Fibroblast of skin of scalp (primary cell): ENCODE results near the gene KAT7.

ENCODE experiments used
- DNase-seq: peaks from one replicate; pipeline ENCODE4 v3.0.0-alpha.2; 2013

Gene KAT7

DNA sequence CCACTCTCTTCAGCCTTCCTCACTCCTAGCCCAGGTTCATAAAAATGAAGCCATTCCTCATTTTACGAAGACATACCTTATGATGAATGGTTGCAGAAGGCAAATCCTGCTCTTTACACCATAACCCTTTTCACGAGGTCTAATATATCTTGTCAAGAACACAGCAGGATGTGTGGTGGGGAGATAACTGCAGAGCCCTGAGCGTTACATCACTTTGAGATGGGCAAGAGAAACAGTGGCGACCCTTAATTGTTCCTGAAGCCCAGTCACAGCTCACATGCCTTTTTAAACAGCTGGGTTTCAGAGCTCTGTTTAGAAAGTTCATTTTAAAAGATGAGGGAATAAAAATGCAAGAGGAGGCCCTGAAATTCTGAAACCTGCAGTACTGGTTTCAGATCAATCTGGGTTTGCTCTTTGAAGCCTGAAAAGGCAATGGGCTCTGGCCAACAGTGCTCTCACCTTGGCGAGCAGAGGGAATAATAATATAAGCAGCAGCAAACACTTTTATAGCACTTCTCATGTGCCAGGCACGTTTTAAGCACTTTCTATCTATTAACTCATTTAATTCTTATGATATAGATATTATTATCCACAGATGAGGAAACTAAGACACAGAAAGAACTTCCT is 27.4 kb upstream of the KAT7 start:
- DNase-seq = no peak

DNA sequence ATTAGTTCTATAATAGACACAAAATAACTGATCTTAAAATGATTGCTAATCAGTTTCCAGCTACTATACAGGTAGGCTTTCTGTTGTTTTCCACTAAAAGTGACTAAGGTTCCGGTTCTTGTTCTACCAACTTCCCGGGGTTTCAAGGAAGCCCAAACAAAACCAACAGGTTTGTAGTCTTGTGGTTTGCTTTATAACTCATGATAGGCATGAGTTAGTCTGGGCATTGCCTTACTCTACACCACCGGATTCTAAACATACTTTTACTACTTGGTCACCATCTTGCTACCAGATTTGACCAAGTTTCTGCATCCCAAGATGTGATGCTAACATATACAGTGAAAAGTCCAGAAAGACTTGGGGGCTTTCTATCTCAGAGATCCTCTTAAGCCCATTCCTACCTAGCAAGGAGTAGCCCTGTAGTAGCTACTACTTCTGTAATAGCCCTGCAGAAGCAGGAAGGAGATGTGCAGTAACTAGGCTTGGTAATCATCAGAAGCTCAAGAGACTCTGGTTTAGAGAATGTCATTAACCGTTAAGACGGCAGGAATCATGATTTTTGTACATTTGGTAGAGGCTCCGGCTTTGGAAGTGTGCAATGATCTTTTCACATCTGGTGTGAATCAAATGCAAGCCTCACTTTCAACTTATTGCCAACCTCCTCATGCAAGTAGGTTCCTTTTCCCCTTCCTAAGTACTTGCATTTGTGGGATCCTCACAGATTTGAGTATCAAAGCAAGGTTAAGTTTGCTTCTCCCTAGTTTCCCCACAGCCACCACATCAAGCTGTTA is 26.1 kb upstream of the KAT7 start:
- DNase-seq = peak; percentile 7

DNA sequence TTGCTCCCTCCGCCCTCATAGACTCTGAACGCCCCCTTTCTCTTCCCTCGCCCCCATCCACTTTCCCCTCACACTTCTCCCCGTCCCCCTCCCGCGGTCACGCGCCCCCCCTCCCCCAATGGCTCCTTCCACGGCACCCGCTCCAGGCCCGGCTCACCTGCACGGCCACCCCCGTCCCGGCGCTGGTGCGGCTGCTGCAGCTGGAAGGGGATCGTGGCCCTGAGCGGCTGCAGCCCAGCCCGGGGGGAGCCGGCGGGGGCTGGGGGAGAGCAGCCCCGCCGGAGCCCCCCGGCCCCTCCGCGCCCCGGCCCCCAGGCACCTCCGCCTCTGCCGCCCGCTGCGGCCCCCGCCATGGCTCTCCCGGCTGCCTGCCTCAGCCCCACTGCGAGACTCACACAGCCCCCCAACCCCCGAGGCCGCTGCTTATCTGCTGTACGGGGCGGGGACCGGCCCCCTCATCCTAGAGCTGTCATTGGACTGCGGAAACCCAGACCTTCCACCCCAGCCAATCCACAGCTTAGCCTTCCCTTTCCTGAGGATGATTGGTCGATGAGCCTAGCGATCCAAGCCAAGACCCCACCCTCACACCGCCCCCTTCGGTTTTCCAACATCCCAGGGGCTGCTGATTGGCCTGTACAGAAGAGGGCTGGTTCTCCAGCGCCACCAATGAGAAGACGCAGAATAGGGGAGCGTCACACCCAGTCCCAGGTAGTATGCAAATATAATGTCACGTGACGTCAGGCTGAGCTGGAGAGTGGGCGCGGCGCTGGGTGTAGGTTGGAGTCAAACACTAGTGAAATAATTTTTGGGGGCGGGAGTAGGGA is 24.5 kb upstream of the KAT7 start, which contains the start of gene FAM117A:
TSS of gene FAM117A (minus strand) at position 397 of the 824 bp plus-strand sequence. CDS start at position 353, 44 bp downstream.
- peak; percentile 96 for DNase-seq

DNA sequence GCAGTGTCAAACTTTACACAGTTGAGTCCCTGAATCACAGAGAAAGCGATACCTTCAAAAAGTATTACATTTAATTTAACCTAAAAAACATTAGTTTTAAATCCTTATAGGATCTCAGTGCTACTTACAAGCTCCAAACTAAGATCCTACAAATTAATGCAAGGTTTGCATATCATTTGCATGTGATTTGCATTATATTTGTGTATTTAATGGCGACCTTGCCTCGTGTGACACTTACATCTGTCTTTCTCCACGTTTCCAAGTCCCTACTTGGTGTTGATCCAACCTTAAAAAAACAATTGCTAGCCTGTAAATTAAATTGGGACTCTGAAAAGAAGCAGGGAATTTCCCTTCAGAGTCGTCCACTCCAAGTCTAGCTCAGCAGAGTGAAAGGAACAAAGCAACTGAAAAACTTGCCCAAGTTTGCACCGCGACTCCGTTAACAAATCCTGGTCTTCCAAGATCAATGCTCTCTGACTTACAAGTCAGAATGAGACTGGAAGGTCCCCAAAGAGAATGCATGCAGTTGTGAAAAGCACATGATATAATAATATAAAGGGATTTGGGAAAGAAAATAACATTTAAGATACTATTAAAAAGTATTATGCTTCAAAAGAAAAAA is 23.8 kb upstream of the KAT7 start:
- no peak for DNase-seq

DNA sequence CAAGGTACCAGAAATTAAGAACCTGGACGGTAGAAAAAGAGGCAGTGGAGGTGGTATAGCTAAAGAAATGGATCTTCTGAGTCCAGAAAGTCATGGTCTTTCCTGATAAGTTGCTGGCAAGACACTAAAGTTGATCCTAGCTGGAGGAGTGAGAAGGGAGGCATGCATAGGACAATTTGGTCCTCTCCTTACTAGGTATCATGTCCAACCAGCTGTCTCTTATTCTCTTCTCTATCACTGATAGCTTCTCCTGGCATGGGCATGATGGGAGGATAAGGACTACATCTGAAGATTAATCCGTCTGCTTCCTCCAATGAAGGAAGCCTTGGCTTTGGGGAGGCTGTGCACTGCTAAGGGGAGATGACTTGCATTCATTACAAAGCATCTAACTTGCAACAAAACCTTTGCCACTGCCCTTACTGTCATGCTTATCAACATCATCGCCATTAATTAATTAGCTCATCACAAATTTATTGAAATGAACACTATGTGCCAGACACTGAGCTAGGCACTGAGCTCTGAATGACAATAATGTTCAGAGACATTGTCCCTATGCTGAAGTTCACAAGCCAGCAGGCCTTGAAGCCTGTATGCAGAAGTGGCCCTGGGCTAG is 21.5 kb upstream of the KAT7 start:
- no peak for DNase-seq

DNA sequence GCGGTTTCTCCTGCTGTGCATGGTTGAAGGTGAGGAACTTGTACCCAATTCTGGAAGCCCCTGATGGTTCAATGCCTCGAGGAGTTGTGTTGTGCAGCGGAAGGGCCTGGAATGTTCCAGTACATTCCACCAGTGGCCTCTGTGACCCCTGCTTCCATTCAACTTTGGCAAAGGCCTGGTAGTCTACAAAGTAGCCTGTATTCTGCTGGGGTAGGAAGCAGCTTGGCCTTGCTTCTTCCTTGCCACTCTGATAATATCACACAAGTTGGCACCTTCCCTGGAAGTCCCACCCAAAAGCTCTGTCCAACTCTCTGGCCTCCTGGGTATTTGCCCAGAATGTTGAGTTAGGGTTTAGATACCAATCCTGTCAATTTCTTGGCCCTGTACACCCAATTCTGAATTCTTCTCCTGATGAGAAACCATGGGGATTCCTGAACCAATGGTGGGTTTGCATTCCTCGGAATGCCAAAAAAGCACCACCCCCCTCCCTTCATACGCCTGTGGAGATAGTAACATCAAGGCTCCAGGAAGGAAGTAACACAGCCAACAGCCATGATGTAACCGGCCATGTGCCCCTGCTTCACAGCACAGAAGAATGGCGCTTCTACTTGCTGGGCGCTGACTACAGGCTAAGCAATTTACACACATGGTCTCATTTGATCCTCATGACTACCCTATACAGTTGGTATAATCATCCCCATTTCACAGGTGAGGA is 12.8 kb upstream of the KAT7 start:
- DNase-seq = no peak

DNA sequence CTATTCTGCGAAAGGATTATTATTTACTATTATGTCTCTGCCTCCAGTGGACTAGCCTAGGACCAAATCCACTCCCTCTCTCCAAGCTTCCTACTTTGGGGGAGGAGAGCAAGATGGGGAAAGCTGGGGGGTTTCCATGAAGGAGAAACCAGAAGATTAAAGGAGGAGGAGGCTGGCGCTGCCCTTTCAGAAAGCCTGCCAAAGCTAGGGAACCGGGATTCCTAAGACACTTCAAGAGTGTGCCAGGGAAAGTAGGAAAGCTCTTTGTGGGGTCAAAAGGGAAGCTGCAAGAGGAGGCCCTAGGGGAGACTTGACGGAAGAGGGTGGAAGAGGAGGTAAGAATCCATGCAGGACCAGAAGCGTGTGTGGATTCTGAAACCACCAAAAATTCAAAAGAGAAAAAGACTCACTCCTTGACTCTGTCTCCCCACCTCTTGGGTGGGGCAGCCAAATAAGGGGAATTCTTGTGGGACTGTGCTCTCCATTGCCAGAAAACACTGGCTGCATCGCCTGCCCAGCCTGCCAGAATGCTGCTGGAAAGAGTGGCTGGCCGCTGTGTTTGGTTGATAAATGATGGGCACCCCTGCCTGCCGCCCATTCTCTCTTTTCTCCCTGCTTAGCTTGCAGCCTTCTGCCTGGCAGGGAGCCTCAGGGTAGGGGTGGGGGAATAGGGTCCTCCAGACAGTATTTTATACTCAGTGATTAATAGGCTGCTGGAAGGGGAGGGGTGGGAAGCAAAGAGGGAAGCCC is 11.8 kb upstream of the KAT7 start:
- DNase-seq = no peak

DNA sequence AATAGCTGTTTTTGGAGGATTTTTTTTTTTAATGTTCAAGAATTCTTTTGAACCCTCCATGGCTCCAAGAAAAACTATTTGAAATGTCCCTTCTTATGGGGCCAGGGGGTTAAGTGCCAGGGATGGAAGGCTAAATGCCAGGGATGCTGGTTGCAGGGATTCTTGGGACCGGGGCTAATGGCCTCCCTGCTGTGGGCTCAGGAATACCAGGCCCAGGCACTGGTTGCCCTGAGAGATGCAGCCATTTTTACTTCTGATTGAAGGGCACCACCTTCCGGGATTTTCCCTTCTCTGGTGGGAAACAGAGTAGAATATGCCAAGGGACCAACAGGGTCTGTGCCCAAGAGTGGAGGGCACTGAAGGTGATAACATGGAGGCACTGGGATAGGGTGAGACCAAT is 10.9 kb upstream of the KAT7 start:
- no peak for DNase-seq

DNA sequence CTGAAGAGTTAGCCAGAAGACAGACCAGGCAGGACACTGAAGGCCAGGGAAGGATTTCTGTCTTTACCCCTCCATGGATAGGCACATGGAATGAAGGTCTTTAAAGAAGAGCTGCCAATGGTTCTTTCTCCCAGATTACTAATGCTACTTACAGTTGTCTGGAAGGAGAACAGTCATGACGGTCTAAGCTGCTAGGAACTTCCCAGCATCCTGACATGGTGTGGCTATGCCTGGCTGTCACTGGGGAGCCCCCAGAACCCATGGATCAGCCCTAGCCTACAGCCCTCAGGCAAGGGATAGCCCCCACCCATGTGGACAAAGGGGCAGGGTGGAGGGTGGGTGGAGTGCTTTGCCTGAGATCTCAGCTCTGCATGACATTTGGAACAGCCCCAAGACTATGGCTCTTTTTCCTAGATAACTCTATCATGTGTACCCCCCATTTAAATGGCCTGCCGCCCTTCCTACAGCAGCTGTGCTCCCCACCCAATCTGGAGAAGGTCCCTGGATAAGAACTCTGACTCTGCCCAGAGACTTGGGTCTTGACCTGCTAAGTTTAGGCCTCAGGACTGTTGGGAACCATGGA is 9.2 kb upstream of the KAT7 start:
- no peak for DNase-seq

DNA sequence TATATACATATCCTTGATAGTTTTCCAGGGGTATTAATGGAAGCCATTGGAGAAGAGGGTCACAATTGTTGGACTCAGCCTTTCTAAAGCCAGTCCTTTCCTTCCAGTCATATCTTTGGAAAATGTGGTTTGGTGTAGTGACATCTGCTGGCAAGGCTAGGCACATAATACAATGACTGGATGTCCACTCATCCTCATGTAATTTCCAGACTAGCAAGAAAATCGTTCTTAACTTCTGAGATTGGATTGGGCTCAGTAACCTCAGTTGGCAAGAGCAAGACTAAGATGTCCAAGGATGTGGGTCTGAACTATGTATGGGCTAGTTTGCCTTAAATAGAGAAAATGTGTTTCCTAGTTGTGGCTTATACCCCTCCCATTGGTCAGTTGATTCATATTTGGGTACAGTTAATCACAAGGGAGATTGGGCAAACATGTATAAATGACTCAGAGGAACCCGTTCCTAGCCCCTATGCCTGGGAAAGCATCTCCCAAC is 8.7 kb upstream of the KAT7 start:
- DNase-seq = peak; percentile 83

DNA sequence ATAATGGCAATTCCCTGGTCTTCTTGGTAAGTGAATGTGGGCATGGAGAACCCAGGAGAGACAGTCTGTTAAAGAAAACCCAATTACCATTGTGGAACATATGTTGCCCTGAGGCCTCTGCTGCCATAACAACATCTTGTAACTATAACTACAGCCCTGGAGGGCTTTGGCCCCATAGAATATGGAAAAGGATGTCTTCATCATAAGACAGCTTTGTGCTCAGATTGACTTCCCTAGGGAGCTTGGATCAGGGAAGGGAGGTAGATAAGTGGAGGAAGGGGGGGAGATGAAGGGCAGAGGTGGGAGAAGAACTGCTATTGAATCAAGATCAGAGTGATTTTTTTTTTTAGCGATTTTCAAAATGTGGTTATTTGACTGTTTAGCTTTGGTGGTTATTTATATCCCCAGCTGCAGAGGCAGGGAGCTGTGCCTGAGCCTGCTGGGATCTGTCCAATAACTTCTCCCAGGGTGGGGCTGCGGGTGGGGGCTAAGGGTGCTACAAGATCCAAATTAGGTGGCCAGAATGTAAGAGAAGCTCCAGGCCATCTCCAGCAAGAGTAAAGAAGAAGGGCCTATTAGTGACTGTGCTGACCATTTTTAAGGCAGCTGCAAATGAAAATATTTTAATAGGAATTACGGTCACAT is 5.3 kb upstream of the KAT7 start:
- no peak for DNase-seq

DNA sequence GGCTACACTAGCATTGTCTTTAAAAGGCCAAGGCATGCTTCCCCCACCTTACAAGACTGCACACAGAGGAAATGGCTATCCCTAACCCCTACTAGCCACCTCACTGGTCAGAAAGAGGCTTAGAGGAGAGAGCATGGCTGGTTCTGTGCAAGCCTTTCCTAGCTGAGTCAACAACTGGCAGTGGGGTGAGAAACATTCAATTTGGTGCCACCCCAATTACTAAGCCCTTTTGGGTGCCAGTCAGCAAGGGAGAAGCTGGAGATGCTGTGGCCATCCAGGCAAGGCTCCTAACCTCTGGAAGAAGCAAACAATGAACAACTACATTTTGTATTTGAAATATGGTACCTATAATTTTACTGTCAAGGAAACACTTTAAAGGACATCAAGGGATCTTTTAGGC is 4.7 kb upstream of the KAT7 start:
- DNase-seq = no peak

DNA sequence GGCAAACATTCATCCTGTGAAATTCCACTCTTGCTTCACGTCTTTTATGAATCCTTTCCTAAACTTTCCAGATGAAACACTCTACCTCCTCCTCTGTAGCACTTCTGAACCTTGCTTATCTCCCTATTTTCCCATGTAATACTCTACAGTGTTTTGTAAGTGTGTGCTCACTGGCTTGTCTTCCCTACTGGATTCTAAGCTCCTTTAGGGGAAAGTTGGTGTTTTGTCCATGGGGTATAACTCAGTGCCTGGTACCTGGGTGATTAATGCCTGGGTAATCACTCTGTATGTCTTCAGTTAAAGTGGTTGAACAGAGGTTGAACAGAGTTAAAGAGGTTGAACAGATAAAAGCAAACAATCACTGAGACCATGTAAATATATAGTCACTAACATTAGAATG is 3.8 kb upstream of the KAT7 start:
- no peak for DNase-seq

DNA sequence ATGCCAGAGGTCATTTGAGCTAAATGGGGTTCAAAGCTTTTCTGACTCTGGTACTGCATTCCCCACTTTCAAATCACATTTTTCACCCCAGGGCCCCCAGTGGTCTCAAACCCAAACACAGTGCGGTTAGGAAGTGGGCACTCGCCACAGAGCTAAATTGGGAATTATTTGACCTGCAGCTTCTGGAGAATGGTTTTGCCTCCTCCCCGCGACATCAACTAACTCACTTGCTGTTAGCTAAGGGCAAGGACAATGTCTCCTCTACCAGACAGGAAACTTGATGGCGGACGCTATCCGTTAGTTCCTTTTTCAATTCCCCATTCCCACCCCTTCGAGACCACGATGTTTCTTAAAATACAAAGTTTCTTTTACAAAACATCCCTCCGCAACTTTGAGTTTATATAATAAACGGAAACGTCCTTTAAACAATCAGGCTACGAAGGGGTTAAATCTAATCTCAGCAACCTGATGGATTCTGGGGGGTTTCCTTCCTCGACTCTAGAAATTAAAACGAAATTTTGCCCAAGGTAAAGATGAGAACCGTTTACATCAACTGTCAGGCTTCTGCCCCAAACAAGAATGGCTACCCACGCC is 500 bp upstream of the KAT7 start:
- DNase-seq = peak; percentile 14

DNA sequence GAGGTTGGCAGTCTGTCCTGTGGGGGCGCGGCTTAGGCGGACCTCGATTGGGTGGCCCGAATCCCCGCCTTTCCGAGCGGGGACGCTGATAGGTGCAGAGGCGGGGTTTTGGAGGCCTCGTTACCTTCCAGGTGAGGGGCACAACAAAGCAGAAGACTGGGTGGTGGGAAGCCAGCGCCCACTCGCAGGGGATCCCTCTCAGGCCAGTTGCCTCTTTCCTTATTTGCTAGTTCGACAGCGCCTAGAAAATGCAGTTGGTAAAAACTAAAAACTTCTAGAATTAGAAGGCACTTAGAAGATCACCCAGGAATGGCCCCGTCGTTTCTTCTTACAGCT is 730 bp downstream of the KAT7 start:
- DNase-seq = no peak

DNA sequence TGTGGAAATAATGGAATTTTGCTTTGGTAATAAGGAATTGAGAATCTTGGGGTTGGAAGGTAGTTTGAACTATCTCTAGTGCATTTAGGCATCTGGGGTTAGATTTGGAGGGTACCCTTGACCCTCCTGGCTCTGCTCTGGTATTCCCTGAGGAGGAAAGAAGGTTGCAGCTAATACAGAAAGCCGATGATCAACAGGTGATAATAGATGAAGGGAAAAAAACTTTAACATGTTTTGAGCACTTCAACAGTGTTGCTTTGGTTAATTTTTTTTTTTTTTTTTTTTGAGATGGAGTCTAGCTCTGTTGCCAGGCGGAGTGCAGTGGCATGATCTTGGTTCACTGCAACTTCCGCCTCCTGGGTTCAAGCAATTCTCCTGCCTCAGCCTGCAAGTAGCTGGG is 4.8 kb downstream of the KAT7 start:
- DNase-seq = no peak

DNA sequence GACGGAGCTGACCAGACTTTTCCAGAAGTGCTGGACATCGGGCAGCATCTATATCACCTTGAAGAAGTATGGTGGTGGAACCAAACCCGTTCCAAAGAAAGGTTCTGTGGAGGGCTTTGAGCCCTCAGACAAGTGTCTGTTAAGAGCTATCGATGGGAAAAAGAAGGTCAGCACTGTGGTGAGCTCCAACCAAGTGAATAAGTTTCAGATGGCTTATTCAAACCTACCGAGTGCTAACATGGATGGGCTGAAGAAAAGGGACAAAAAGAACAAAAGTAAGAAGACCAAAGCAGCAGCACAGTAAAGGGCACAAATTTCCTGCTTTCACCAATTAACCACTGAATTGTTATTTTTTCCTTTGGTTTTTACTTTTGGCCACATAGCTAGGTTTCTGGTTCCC is 6.9 kb downstream of the KAT7 start:
- no peak for DNase-seq

DNA sequence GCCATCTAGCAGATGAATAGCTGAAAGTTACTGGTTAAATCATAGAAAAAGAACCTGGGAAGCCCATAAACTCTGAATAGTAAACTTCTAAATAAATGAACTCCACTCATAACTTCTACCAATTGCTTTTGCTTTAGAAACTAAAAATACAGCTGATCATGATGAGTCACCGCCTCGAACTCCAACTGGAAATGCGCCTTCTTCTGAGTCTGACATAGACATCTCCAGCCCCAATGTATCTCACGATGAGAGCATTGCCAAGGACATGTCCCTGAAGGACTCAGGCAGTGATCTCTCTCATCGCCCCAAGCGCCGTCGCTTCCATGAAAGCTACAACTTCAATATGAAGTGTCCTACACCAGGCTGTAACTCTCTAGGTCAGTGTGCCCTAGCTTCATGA is 9.7 kb downstream of the KAT7 start:
- no peak for DNase-seq

DNA sequence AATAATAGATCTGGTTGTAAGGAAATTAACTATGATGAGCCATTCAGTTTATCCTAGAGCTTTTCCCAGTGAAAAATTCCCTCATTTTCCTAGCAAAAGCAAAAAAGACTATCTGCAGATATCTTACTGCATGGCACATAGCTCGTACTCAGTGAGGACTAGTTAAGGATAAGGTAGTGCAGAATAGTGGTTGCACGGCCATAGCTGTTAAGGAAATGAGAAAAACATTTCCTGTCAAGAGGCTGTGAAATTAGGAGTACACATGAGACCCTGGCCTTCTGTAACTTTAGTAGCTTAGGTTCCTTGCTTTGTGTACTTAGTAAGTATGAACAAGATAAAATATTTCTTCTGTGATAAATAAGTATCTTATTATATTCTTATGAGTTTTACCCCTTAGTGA is 10.3 kb downstream of the KAT7 start:
- DNase-seq = no peak

DNA sequence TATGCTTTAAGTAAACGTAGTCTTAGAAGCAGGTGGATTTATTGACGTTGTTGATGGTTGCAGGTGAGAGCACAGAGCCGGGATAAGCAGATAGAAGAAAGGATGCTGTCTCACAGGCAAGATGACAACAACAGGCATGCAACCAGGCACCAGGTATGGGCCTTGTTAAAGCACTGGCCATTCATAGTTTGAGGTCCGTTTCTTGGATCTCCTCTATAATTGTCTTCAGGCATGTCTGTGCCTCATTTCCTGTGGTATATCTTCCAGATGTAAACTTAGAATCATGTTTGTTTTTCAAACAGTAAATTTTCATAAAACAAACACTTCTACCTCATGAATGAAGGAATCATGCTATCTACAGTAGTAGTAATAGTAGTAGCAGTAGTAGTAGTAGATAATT is 20.6 kb downstream of the KAT7 start:
- no peak for DNase-seq
